Measurements from ENCODE around the gene TXNIP.

TXNIP gene

GRCh38 chr1:145965119-145965744 lies 31.1 kb downstream of the TXNIP start:
- H3K9me3 ChIP-seq (ENCODE audit: control insufficient read depth, insufficient read depth, low read length): no peaks in the 10 kb centered on the region
- no peaks in the 10 kb centered on the region for H3K36me3 ChIP-seq (ENCODE audit: insufficient read depth, low read length)
- H3K4me1 ChIP-seq (ENCODE audit: insufficient read depth, low read length): 0 out of 2 replicates have a peak, but pooled peaks cover 3% of the 10 kb centered on the region
- peak overlapping the region; percentile 68; the same call in 1 of the 2 replicates for H3K9ac ChIP-seq (ENCODE audit: low read depth, low read length)

GRCh38 chr1:145964328-145965118 lies 31.9 kb downstream of the TXNIP start, which contains the start of the genes ANKRD34A and POLR3GL:
Gene ANKRD34A (minus strand): TSS chr1:145964575. CDS start chr1:145961759, 2,816 bp downstream.
Gene POLR3GL (plus strand): TSS chr1:145964690. CDS start chr1:145974866, 10,176 bp downstream.
- Histone ChIP-seq H3K4me1 (ENCODE audit: insufficient read depth, low read length) (peaks cover 6% of the 10 kb centered on the region; the same call in 1 of the 2 replicates), H3K36me3 (ENCODE audit: insufficient read depth, low read length) (no peaks in the 10 kb centered on the region), H3K9me3 (ENCODE audit: control insufficient read depth, insufficient read depth, low read length) (no peaks in the 10 kb centered on the region), H3K9ac (ENCODE audit: low read depth, low read length) (peak within 1 kb of the TSS; percentile 68; the same call in 1 of the 2 replicates)

- Histone ChIP-seq H3K9ac (ENCODE audit: low read depth, low read length) (peak overlapping the region; percentile 68; the same call in 1 of the 2 replicates), H3K9me3 (ENCODE audit: control insufficient read depth, insufficient read depth, low read length) (no peaks in the 10 kb centered on the region), H3K36me3 (ENCODE audit: insufficient read depth, low read length) (no peaks in the 10 kb centered on the region), H3K4me1 (ENCODE audit: insufficient read depth, low read length) (peaks cover 6% of the 10 kb centered on the region)
Measured at GRCh38 chr1:145963265-145964019, 32.9 kb downstream of the TXNIP start.

- H3K9ac ChIP-seq (ENCODE audit: low read depth, low read length): peak overlapping the region; percentile 86; the same call in 1 of the 2 replicates
- no peaks in the 10 kb centered on the region for H3K36me3 ChIP-seq (ENCODE audit: insufficient read depth, low read length)
- H3K4me1 ChIP-seq (ENCODE audit: insufficient read depth, low read length): peaks cover 10% of the 10 kb centered on the region
- no peaks in the 10 kb centered on the region for H3K9me3 ChIP-seq (ENCODE audit: control insufficient read depth, insufficient read depth, low read length)
Measured at GRCh38 chr1:145962157-145963102, 33.9 kb downstream of the TXNIP start.

GRCh38 chr1:145961425-145962156 lies 34.8 kb downstream of the TXNIP start:
- H3K9ac ChIP-seq (ENCODE audit: low read depth, low read length): peak overlapping the region; percentile 86; the same call in 1 of the 2 replicates
- peaks cover 10% of the 10 kb centered on the region for H3K4me1 ChIP-seq (ENCODE audit: insufficient read depth, low read length)

GRCh38 chr1:145961109-145961424 lies 35.3 kb downstream of the TXNIP start:
- peak overlapping the region; percentile 86 for H3K9ac ChIP-seq (ENCODE audit: low read depth, low read length)

More at GRCh38 chr1:145961425-145962156, 34.8 kb downstream of the TXNIP start:
- Histone ChIP-seq H3K36me3 (ENCODE audit: insufficient read depth, low read length) (no peaks in the 10 kb centered on the region), H3K9me3 (ENCODE audit: control insufficient read depth, insufficient read depth, low read length) (no peaks in the 10 kb centered on the region)

GRCh38 chr1:145960468-145961108 lies 35.8 kb downstream of the TXNIP start:
- Histone ChIP-seq H3K4me1 (ENCODE audit: insufficient read depth, low read length) (peaks cover 10% of the 10 kb centered on the region), H3K36me3 (ENCODE audit: insufficient read depth, low read length) (no peaks in the 10 kb centered on the region), H3K9me3 (ENCODE audit: control insufficient read depth, insufficient read depth, low read length) (no peaks in the 10 kb centered on the region), H3K9ac (ENCODE audit: low read depth, low read length) (peak overlapping the region; percentile 86)

More at GRCh38 chr1:145961109-145961424, 35.3 kb downstream of the TXNIP start:
- H3K4me1 ChIP-seq (ENCODE audit: insufficient read depth, low read length): peaks cover 10% of the 10 kb centered on the region
- no peaks in the 10 kb centered on the region for H3K9me3 ChIP-seq (ENCODE audit: control insufficient read depth, insufficient read depth, low read length)
- H3K36me3 ChIP-seq (ENCODE audit: insufficient read depth, low read length): no peaks in the 10 kb centered on the region

GRCh38 chr1:145959957-145960467 lies 36.4 kb downstream of the TXNIP start:
- H3K9ac ChIP-seq (ENCODE audit: low read depth, low read length): peak overlapping the region; percentile 86
- no peaks in the 10 kb centered on the region for H3K36me3 ChIP-seq (ENCODE audit: insufficient read depth, low read length)
- H3K9me3 ChIP-seq (ENCODE audit: control insufficient read depth, insufficient read depth, low read length): no peaks in the 10 kb centered on the region
- H3K4me1 ChIP-seq (ENCODE audit: insufficient read depth, low read length): peaks cover 10% of the 10 kb centered on the region

GRCh38 chr1:145959333-145959732 lies 37.0 kb downstream of the TXNIP start:
- H3K9ac ChIP-seq (ENCODE audit: low read depth, low read length): no peak overlapping the region
- H3K9me3 ChIP-seq (ENCODE audit: control insufficient read depth, insufficient read depth, low read length): no peaks in the 10 kb centered on the region
- no peaks in the 10 kb centered on the region for H3K36me3 ChIP-seq (ENCODE audit: insufficient read depth, low read length)
- H3K4me1 ChIP-seq (ENCODE audit: insufficient read depth, low read length): peaks cover 10% of the 10 kb centered on the region

- no peaks in the 10 kb centered on the region for H3K9me3 ChIP-seq (ENCODE audit: control insufficient read depth, insufficient read depth, low read length)
- no peaks in the 10 kb centered on the region for H3K36me3 ChIP-seq (ENCODE audit: insufficient read depth, low read length)
- H3K9ac ChIP-seq (ENCODE audit: low read depth, low read length): no peak overlapping the region
- H3K4me1 ChIP-seq (ENCODE audit: insufficient read depth, low read length): peaks cover 10% of the 10 kb centered on the region
Measured at GRCh38 chr1:145958734-145959133, 37.6 kb downstream of the TXNIP start.

- Histone ChIP-seq H3K4me1 (ENCODE audit: insufficient read depth, low read length) (peaks cover 7% of the 10 kb centered on the region), H3K9me3 (ENCODE audit: control insufficient read depth, insufficient read depth, low read length) (no peaks in the 10 kb centered on the region), H3K9ac (ENCODE audit: low read depth, low read length) (peak within 1 kb of the TSS; percentile 68), H3K36me3 (ENCODE audit: insufficient read depth, low read length) (no peaks in the 10 kb centered on the region)
Measured at GRCh38 chr1:145957443-145958319, 38.7 kb downstream of the TXNIP start, which contains the start of gene LIX1L. Gene LIX1L (minus strand): TSS chr1:145958017. CDS start chr1:145957927, 90 bp downstream.

Data from ES-I3 (cell line).